ENCODE data around the gene GTF3C5.
A peak's percentile ranks its signal among the peaks of the same experiment; 100 is the strongest.
"Not testable (repeated sequence)": the region's sequence is repeated elsewhere in the genome, so short reads cannot be mapped to it uniquely, and the experiment has no call there.

GTF3C5 gene

GRCh38 chr9:133072210-133072609 is 41.4 kb downstream of the GTF3C5 start:
- not testable (repeated sequence) for DNase-seq

DNA sequence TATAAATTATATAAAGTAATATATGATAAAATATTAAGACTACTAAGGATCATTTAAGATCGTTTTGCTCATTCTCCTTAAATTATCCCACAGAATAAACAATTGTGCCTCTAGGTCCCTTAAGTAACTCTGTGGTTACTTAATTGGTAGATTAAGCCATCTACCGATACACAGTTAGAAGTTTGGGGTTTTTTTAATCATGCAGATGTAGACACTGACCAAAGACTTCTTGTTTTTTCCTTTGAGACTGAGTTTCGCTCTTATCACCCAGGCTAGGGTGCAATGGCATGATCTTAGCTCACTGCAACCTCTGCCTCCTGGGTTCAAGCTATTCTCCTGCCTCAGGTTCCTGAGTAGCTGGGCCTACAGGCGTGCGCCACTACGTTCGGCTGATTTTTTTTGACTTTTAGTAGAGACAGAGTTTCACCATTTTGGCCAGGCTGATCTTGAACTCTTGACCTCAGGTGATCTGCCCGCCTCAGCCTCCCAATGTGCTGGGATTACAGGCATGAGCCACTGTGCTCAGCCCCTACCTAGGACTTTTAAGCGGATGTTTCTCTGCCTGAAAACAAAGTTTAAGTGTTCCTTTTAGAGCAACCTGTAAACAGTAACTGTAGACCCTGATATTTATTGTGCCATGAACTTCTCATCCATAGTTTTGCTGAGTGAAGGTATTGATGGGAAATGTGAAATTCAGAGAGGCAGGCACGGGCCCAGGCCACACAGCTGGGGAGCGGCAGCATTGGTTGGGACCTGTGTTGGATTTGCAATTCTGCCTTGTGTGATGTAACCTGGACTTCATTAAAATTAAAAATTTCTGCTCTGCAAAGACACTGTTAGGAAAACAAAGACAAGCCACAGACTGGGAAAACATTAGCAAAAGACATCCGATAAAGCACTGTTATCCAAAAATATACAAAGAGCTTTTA is 42.6 kb downstream of the GTF3C5 start:
- no peak for DNase-seq

GRCh38 chr9:133074111-133074651 is 43.4 kb downstream of the GTF3C5 start:
- no peak for DNase-seq

DNA sequence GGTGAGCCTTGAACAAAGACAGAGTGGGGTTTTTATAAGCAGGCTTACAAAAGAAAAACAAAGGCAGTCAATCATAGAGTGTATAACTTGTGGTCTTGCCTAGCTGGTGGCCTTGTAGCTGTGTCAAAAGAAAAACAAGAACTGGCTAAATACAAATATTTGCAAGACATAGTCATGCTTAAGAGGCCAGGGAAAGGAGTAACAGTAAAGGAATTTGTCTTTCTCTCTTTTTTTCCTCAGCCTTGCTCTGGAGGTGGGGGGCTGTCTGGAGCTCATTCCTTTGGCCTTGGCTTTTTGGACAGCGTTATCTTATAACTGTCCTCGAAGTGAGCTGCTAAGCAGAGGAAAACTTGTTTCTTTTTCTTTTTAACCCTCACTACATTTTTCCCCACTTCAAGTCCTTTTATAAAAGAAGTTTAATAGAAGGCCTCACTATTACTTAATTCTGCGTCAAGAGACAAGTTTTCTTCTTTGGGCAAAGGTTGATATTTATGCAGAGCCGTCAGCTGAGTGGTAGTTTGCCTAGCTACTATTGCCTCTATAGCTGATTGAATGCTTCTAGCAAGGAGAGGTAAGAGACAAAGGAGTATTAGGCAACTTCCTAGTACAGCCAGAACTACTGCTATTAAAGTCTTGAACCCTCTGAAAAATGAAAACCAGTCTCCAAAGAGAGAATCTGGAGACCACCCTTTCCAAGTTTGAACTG is 45.3 kb downstream of the GTF3C5 start:
- DNase-seq: no peak

DNA sequence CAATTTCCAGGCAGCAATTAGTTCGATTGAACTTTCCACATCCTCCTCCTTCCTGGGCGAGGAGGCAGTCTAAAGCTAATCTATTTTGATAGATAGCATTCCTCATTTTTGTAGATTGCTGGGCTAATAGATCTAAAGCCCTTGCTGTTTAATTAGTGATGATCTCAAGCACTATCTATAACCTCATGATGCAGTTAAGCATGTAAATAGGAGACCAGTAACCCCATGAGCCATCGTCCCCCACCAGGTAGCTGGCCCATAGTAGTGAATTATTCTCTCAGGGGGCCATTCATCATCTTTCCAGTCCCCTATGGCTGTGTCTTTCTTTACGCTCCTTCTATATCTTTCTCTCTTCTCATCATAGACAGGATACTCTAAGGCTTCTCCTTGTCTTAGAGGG is 45.9 kb downstream of the GTF3C5 start:
- DNase-seq: no peak

- no peak for DNase-seq
Observed at GRCh38 chr9:133078486-133078885, 47.7 kb downstream of the GTF3C5 start.

DNA sequence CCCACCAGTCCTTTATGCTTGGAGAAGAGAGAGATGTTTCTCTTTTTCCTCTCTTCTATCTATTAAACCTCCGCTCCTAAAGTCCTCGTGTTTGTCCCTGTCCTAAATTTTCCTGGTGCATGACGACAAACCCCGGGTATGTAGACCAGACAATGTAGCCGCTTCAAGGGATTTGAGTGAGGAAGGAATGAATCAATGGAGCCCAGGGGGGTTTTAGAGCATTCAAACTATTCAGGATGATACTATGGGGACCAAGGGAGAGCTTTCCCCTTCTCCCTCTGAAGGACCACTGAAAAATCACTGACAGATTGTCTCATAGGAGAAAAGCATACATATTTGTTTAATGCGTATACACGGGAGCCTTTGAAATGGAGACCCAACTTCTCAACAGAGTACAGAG is 49.4 kb downstream of the GTF3C5 start:
- no peak for DNase-seq

GRCh38 chr9:133080786-133081779 is 50.3 kb downstream of the GTF3C5 start:
- not testable (repeated sequence) for DNase-seq

- DNase-seq: not testable (repeated sequence)
Observed at GRCh38 chr9:133081957-133082644, 51.3 kb downstream of the GTF3C5 start.

GRCh38 chr9:133083688-133084087 is 52.9 kb downstream of the GTF3C5 start:
- not testable (repeated sequence) for DNase-seq

- DNase-seq: not testable (repeated sequence)
Observed at GRCh38 chr9:133086212-133086860, 55.5 kb downstream of the GTF3C5 start.

- DNase-seq: no peak
Observed at GRCh38 chr9:133086894-133087293, 56.1 kb downstream of the GTF3C5 start.

- DNase-seq: no peak
Observed at GRCh38 chr9:133087429-133088145, 56.8 kb downstream of the GTF3C5 start.

DNA sequence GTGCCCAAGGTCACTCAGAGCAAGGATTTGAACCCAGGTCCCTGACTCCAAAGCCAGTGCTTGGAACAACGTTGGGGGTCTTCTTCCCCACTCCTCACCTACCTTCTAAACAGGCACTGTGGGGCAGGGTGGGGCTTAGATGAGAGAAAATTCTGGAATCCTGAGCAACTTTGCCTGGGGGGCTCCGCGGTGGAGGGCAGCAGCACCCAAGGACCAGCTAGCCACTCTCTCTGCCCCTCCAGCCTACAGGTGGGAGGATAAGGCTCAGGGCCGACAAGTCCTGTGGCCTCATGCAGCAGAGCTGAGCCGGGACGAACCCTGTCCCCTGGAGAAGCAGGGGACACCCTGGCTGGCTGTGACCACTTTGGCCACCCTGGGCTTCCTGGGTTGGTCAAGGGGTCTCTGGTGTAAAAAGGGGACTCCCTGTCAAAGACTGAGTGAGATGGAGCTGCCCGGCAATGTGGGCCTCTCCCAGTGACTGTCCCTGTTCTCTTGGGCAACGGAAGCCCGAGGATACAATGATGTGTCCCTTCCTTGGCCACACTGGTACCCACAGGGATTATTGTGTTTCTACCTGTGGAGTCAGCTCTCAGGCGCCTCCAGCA is 57.5 kb downstream of the GTF3C5 start:
- no peak for DNase-seq

- DNase-seq: no peak
Observed at GRCh38 chr9:133088756-133089155, 58.0 kb downstream of the GTF3C5 start.

DNA sequence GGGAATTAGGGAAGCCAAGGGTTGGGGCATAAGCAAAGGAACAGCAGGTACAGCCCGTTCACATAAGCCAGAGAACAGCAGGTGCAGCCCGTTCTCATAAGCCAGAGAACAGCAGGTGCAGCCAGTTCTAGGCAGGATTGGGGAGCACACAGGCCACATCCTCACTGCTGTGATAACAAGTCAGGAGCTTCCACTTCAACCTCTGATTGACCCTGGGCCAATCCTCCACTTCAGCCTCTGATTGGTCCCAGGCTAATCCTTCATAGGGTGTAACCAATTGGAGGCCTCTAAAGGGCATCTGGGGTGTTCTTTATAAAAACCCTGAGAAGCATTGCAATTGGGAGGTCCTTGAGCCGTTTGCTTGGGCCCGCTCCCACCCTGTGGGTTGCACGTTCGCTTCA is 58.5 kb downstream of the GTF3C5 start:
- DNase-seq: peak; percentile 57

GRCh38 chr9:133090187-133090586 is 59.4 kb downstream of the GTF3C5 start:
- no peak for DNase-seq

GRCh38 chr9:133090752-133091385 is 60.1 kb downstream of the GTF3C5 start:
- no peak for DNase-seq

- not testable (repeated sequence) for DNase-seq
Observed at GRCh38 chr9:133094351-133094750, 63.6 kb downstream of the GTF3C5 start.
